ENCODE measurements around the gene COPG1.

The COPG1 gene

GRCh38 chr3:129313665-129314385, 64.4 kb downstream of the COPG1 start:
- H3K36me3 ChIP-seq (ENCODE audit: control insufficient read depth, insufficient read depth, low read length), result no peaks in the 10 kb centered on the region
- H3K27ac ChIP-seq (ENCODE audit: low read depth, low read length), result peak overlapping the region; percentile 89
- H3K4me3 ChIP-seq (ENCODE audit: low read length), result peak overlapping the region; percentile 93
- no peaks in the 10 kb centered on the region for H3K4me1 ChIP-seq (ENCODE audit: control insufficient read depth, insufficient read depth, low read length)
- no peaks in the 10 kb centered on the region for H3K27me3 ChIP-seq (ENCODE audit: control insufficient read depth, insufficient read depth, low read length)
- no peak overlapping the region for H3K9ac ChIP-seq (ENCODE audit: low read length)

- Histone ChIP-seq H3K36me3 (ENCODE audit: control insufficient read depth, insufficient read depth, low read length) (no peaks in the 10 kb centered on the region), H3K4me1 (ENCODE audit: control insufficient read depth, insufficient read depth, low read length) (no peaks in the 10 kb centered on the region)
Measured at GRCh38 chr3:129314386-129315222, 65.2 kb downstream of the COPG1 start.

GRCh38 chr3:129315223-129315997, 66.0 kb downstream of the COPG1 start:
- Histone ChIP-seq H3K27ac (ENCODE audit: low read depth, low read length) (peak overlapping the region; percentile 89), H3K4me3 (ENCODE audit: low read length) (peak overlapping the region; percentile 93), H3K9ac (ENCODE audit: low read length) (peak overlapping the region; percentile 90), H3K4me1 (ENCODE audit: control insufficient read depth, insufficient read depth, low read length) (no peaks in the 10 kb centered on the region), H3K27me3 (ENCODE audit: control insufficient read depth, insufficient read depth, low read length) (no peaks in the 10 kb centered on the region), H3K36me3 (ENCODE audit: control insufficient read depth, insufficient read depth, low read length) (no peaks in the 10 kb centered on the region)

More at GRCh38 chr3:129314386-129315222, 65.2 kb downstream of the COPG1 start:
- H3K9ac ChIP-seq (ENCODE audit: low read length), result peak overlapping the region; percentile 90
- peak overlapping the region; percentile 93 for H3K4me3 ChIP-seq (ENCODE audit: low read length)
- H3K27ac ChIP-seq (ENCODE audit: low read depth, low read length), result peak overlapping the region; percentile 89
- no peaks in the 10 kb centered on the region for H3K27me3 ChIP-seq (ENCODE audit: control insufficient read depth, insufficient read depth, low read length)

- Histone ChIP-seq H3K9ac (ENCODE audit: low read length) (peak overlapping the region; percentile 49), H3K27me3 (ENCODE audit: control insufficient read depth, insufficient read depth, low read length) (no peaks in the 10 kb centered on the region), H3K36me3 (ENCODE audit: control insufficient read depth, insufficient read depth, low read length) (peaks cover 3% of the 10 kb centered on the region), H3K4me1 (ENCODE audit: control insufficient read depth, insufficient read depth, low read length) (no peaks in the 10 kb centered on the region), H3K27ac (ENCODE audit: low read depth, low read length) (peak overlapping the region; percentile 89), H3K4me3 (ENCODE audit: low read length) (peak overlapping the region; percentile 73)
Measured at GRCh38 chr3:129315998-129316247, 66.5 kb downstream of the COPG1 start.

GRCh38 chr3:129316248-129317013, 67.0 kb downstream of the COPG1 start:
- H3K36me3 ChIP-seq (ENCODE audit: control insufficient read depth, insufficient read depth, low read length), result peaks cover 6% of the 10 kb centered on the region
- H3K27ac ChIP-seq (ENCODE audit: low read depth, low read length), result peak overlapping the region; percentile 89
- peak overlapping the region; percentile 49 for H3K9ac ChIP-seq (ENCODE audit: low read length)
- no peaks in the 10 kb centered on the region for H3K4me1 ChIP-seq (ENCODE audit: control insufficient read depth, insufficient read depth, low read length)
- H3K4me3 ChIP-seq (ENCODE audit: low read length), result peak overlapping the region; percentile 73
- no peaks in the 10 kb centered on the region for H3K27me3 ChIP-seq (ENCODE audit: control insufficient read depth, insufficient read depth, low read length)

GRCh38 chr3:129317014-129317771, 67.8 kb downstream of the COPG1 start:
- Histone ChIP-seq H3K27me3 (ENCODE audit: control insufficient read depth, insufficient read depth, low read length) (no peaks in the 10 kb centered on the region), H3K4me3 (ENCODE audit: low read length) (peak overlapping the region; percentile 73), H3K9ac (ENCODE audit: low read length) (no peak overlapping the region), H3K27ac (ENCODE audit: low read depth, low read length) (peak overlapping the region; percentile 89), H3K4me1 (ENCODE audit: control insufficient read depth, insufficient read depth, low read length) (no peaks in the 10 kb centered on the region), H3K36me3 (ENCODE audit: control insufficient read depth, insufficient read depth, low read length) (peaks cover 6% of the 10 kb centered on the region)

- Histone ChIP-seq H3K4me1 (ENCODE audit: control insufficient read depth, insufficient read depth, low read length) (no peaks in the 10 kb centered on the region), H3K27ac (ENCODE audit: low read depth, low read length) (no peak overlapping the region), H3K27me3 (ENCODE audit: control insufficient read depth, insufficient read depth, low read length) (no peaks in the 10 kb centered on the region), H3K36me3 (ENCODE audit: control insufficient read depth, insufficient read depth, low read length) (peaks cover 6% of the 10 kb centered on the region), H3K4me3 (ENCODE audit: low read length) (no peak overlapping the region), H3K9ac (ENCODE audit: low read length) (no peak overlapping the region)
Measured at GRCh38 chr3:129317848-129318247, 68.4 kb downstream of the COPG1 start.

GRCh38 chr3:129318921-129319320, 69.5 kb downstream of the COPG1 start:
- no peak overlapping the region for H3K4me3 ChIP-seq (ENCODE audit: low read length)
- H3K4me1 ChIP-seq (ENCODE audit: control insufficient read depth, insufficient read depth, low read length), result no peaks in the 10 kb centered on the region
- peaks cover 6% of the 10 kb centered on the region for H3K36me3 ChIP-seq (ENCODE audit: control insufficient read depth, insufficient read depth, low read length)
- H3K27ac ChIP-seq (ENCODE audit: low read depth, low read length), result no peak overlapping the region
- H3K9ac ChIP-seq (ENCODE audit: low read length), result no peak overlapping the region
- no peaks in the 10 kb centered on the region for H3K27me3 ChIP-seq (ENCODE audit: control insufficient read depth, insufficient read depth, low read length)

- Histone ChIP-seq H3K27me3 (ENCODE audit: control insufficient read depth, insufficient read depth, low read length) (no peaks in the 10 kb centered on the region), H3K27ac (ENCODE audit: low read depth, low read length) (no peak overlapping the region), H3K4me1 (ENCODE audit: control insufficient read depth, insufficient read depth, low read length) (no peaks in the 10 kb centered on the region), H3K9ac (ENCODE audit: low read length) (no peak overlapping the region), H3K36me3 (ENCODE audit: control insufficient read depth, insufficient read depth, low read length) (peaks cover 6% of the 10 kb centered on the region), H3K4me3 (ENCODE audit: low read length) (no peak overlapping the region)
Measured at GRCh38 chr3:129320261-129320660, 70.9 kb downstream of the COPG1 start.

GRCh38 chr3:129320825-129321487, 71.5 kb downstream of the COPG1 start:
- H3K4me3 ChIP-seq (ENCODE audit: low read length), result no peak overlapping the region
- no peak overlapping the region for H3K27ac ChIP-seq (ENCODE audit: low read depth, low read length)
- H3K9ac ChIP-seq (ENCODE audit: low read length), result no peak overlapping the region
- H3K4me1 ChIP-seq (ENCODE audit: control insufficient read depth, insufficient read depth, low read length), result no peaks in the 10 kb centered on the region
- peaks cover 6% of the 10 kb centered on the region for H3K36me3 ChIP-seq (ENCODE audit: control insufficient read depth, insufficient read depth, low read length)
- no peaks in the 10 kb centered on the region for H3K27me3 ChIP-seq (ENCODE audit: control insufficient read depth, insufficient read depth, low read length)

GRCh38 chr3:129321887-129322286, 72.5 kb downstream of the COPG1 start:
- H3K27ac ChIP-seq (ENCODE audit: low read depth, low read length), result no peak overlapping the region
- H3K36me3 ChIP-seq (ENCODE audit: control insufficient read depth, insufficient read depth, low read length), result peaks cover 6% of the 10 kb centered on the region
- H3K4me3 ChIP-seq (ENCODE audit: low read length), result no peak overlapping the region
- H3K9ac ChIP-seq (ENCODE audit: low read length), result no peak overlapping the region
- H3K4me1 ChIP-seq (ENCODE audit: control insufficient read depth, insufficient read depth, low read length), result no peaks in the 10 kb centered on the region
- no peaks in the 10 kb centered on the region for H3K27me3 ChIP-seq (ENCODE audit: control insufficient read depth, insufficient read depth, low read length)

Data from rectal smooth muscle tissue (tissue), 1 donor.